PC-9 (cell line): ENCODE measurements around the gene HDAC11. TPM values are rescaled to one million over a fixed set of nuclear protein-coding genes. Genes with fewer than 3 reads are reported as not detected.
A peak's percentile ranks its signal among the peaks of the same experiment; 100 is the strongest.

ENCODE experiments used
- BruUV-seq: library from RNA; stranded (reverse); fragments of 400-500 nt; replicated peaks from 2 replicates; lab custom pipeline; 2021; lab: Mats Ljungman, UMichigan
- CTCF ChIA-PET: fragments of 300-600 bp; sonication (Branson Sonifier 250); formaldehyde crosslinking; loops from one replicate; lab custom pipeline; 2022; ENCODE audit warnings: antibody characterized with exemption; lab: Charles Lee
- POLR2A ChIA-PET: fragments of 300-600 bp; sonication (Branson Sonifier 250); formaldehyde crosslinking; loops from one replicate; lab custom pipeline; 2022; ENCODE audit warnings: antibody characterized with exemption; ENCODE audit not compliant: unreplicated experiment; lab: Charles Lee
- DNase-seq, 2 experiments: peaks; one replicate each; pipeline versions ENCODE4 v3.0.0 to v3.0.0-alpha.2; 2015 to 2022; ENCODE audit warnings: mixed read lengths in 1 of 2
- H2AFZ ChIP-seq: fragments of 200-600 bp; sonication (generic); 2 replicates; pipeline ENCODE4 v1.8.1; 2017; ENCODE audit warnings: antibody characterized with exemption
- H3F3A ChIP-seq: fragments of 200-600 bp; sonication (generic); 2 replicates; pipeline ENCODE4 v1.8.1; 2017; ENCODE audit warnings: antibody characterized with exemption, mild to moderate bottlenecking, low read depth; ENCODE audit not compliant: insufficient read depth
- H3K27ac ChIP-seq: fragments of 200-600 bp; sonication (generic); 2 replicates; pipeline ENCODE4 v1.6.1; 2016; ENCODE audit warnings: mixed run types
- H3K27me3 ChIP-seq: fragments of 200-600 bp; sonication (generic); 2 replicates; pipeline ENCODE4 v1.6.1; 2016; ENCODE audit warnings: low read depth, mixed run types; ENCODE audit not compliant: insufficient read depth
- H3K36me3 ChIP-seq: fragments of 200-600 bp; sonication (generic); 2 replicates; pipeline ENCODE4 v1.6.1; 2016; ENCODE audit warnings: low read depth, mixed run types
- H3K4me1 ChIP-seq: fragments of 200-600 bp; sonication (generic); replicated peaks from 2 replicates; pipeline ENCODE4 v1.6.1; 2016; ENCODE audit warnings: mixed run types; ENCODE audit not compliant: insufficient read depth
- H3K4me2 ChIP-seq: fragments of 200-600 bp; sonication (generic); 2 replicates; pipeline ENCODE4 v1.6.1; 2017; ENCODE audit warnings: mixed run types
- H3K4me3 ChIP-seq: fragments of 200-600 bp; sonication (generic); 2 replicates; pipeline ENCODE4 v1.6.1; 2016; ENCODE audit warnings: mixed run types
- H3K79me2 ChIP-seq: fragments of 200-600 bp; sonication (generic); 2 replicates; pipeline ENCODE4 v1.6.1; 2017; ENCODE audit warnings: low read depth, mixed run types
- H3K9me2 ChIP-seq: fragments of 200-600 bp; sonication (generic); 2 replicates; pipeline ENCODE4 v1.8.1; 2017; ENCODE audit warnings: mild to moderate bottlenecking; ENCODE audit not compliant: insufficient read depth
- H3K9me3 ChIP-seq: fragments of 200-600 bp; sonication (generic); 2 replicates; pipeline ENCODE4 v1.8.1; 2016; ENCODE audit warnings: low read depth; ENCODE audit not compliant: insufficient read depth
- H4K20me1 ChIP-seq: fragments of 200-600 bp; sonication (generic); 2 replicates; pipeline ENCODE4 v1.8.1; 2017; ENCODE audit not compliant: insufficient read depth
- CTCF ChIP-seq: fragments of 200-600 bp; sonication (generic); conservative IDR thresholded peaks from 2 replicates; pipeline ENCODE4 v1.6.1; 2017; ENCODE audit warnings: mixed run types, antibody characterized with exemption, mild to moderate bottlenecking, moderate library complexity
- EZH2 ChIP-seq: fragments of 200-600 bp; sonication (generic); IDR thresholded peaks from 2 replicates; pipeline ENCODE4 v1.8.0; 2017; ENCODE audit warnings: antibody characterized with exemption, low read depth
- intact Hi-C: fragments of 100-400 bp; cut with micrococcal nuclease; formaldehyde crosslinking; loops from one replicate; pipeline ENCODE4 v1.10.0; 2022; ENCODE audit not compliant: unreplicated experiment
- total RNA-seq: library from RNA; stranded (reverse); gene quantifications from 2 replicates; pipeline ENCODE4 v1.2.3, GENCODE V29; 2021

HDAC11 gene
- total RNA-seq, 1 experiment from 2014 or later, result 18.4 TPM

- no peaks in the 10 kb centered on the region for H3K9me2 ChIP-seq
- H3K4me3 ChIP-seq, result no peak overlapping the region
- CTCF ChIA-PET, result no interaction called here
- no peaks in the 10 kb centered on the region for H4K20me1 ChIP-seq
- intact Hi-C loops, result no loop called here
- POLR2A ChIA-PET, result no interaction called here
- H3K27ac ChIP-seq, result peak overlapping the region; percentile 47; the same call in 1 of the 2 replicates
- no peak for TF ChIP-seq CTCF
- TF ChIP-seq EZH2, result no peak
- peaks cover 18% of the 10 kb centered on the region; the same call in 1 of the 2 replicates for H3F3A ChIP-seq
- BruUV-seq, result no TSS peak
- peak in 1 of 2 experiments; percentile 54 for DNase-seq
- H3K9me3 ChIP-seq, result peaks cover 17% of the 10 kb centered on the region; the same call in 1 of the 2 replicates
- no peak overlapping the region for H2AFZ ChIP-seq
- H3K79me2 ChIP-seq, result no peaks in the 10 kb centered on the region
- peak overlapping the region; percentile 30 for H3K4me2 ChIP-seq
- H3K27me3 ChIP-seq, result no peaks in the 10 kb centered on the region
- H3K36me3 ChIP-seq, result no peaks in the 10 kb centered on the region; the same call in 1 of the 2 replicates
- H3K4me1 ChIP-seq, result peaks cover 50% of the 10 kb centered on the region
Measured at GRCh38 chr3:13543253-13543652, 63.1 kb downstream of the HDAC11 start.

- peaks cover 39% of the 10 kb centered on the region for H3K4me1 ChIP-seq
- no TSS peak for BruUV-seq
- POLR2A ChIA-PET, result no interaction called here
Measured at GRCh38 chr3:13544293-13544831, 64.3 kb downstream of the HDAC11 start.

GRCh38 chr3:13544951-13545651, 65.0 kb downstream of the HDAC11 start:
- TF ChIP-seq CTCF (no peak), EZH2 (no peak)
- ChIA-PET CTCF (no interaction called here), POLR2A (no interaction called here)
- Histone ChIP-seq H2AFZ (no peak overlapping the region), H4K20me1 (no peaks in the 10 kb centered on the region), H3K36me3 (no peaks in the 10 kb centered on the region; the same call in 1 of the 2 replicates), H3K4me3 (no peak overlapping the region), H3K9me2 (no peaks in the 10 kb centered on the region), H3K79me2 (no peaks in the 10 kb centered on the region), H3F3A (peaks cover 8% of the 10 kb centered on the region; the same call in 1 of the 2 replicates), H3K9me3 (peaks cover 17% of the 10 kb centered on the region; the same call in 1 of the 2 replicates), H3K4me2 (no peak overlapping the region), H3K27me3 (no peaks in the 10 kb centered on the region), H3K4me1 (peaks cover 31% of the 10 kb centered on the region), H3K27ac (no peak overlapping the region)
- intact Hi-C loops, result loop anchor here (5.0 kb wide), 1 partner anchor 43 kb away; no protein-coding TSS in a partner anchor
- no peak for DNase-seq
- BruUV-seq, result no TSS peak

More at GRCh38 chr3:13544293-13544831, 64.3 kb downstream of the HDAC11 start:
- Histone ChIP-seq H3K4me2 (no peak overlapping the region), H3K27ac (no peak overlapping the region), H3K27me3 (no peaks in the 10 kb centered on the region), H3K36me3 (no peaks in the 10 kb centered on the region; the same call in 1 of the 2 replicates), H3K9me2 (no peaks in the 10 kb centered on the region), H2AFZ (no peak overlapping the region), H3K4me3 (no peak overlapping the region), H3K79me2 (no peaks in the 10 kb centered on the region), H4K20me1 (no peaks in the 10 kb centered on the region), H3K9me3 (peaks cover 17% of the 10 kb centered on the region; the same call in 1 of the 2 replicates), H3F3A (peaks cover 8% of the 10 kb centered on the region; the same call in 1 of the 2 replicates)
- intact Hi-C loops, result no loop called here
- DNase-seq, result no peak
- no peak for TF ChIP-seq EZH2
- no peak for TF ChIP-seq CTCF
- CTCF ChIA-PET, result no interaction called here
